MM.1S (cell line): ENCODE measurements around the gene RASA4B.
"Not testable (repeated sequence)": the region's sequence is repeated elsewhere in the genome, so short reads cannot be mapped to it uniquely, and the experiment has no call there.

Source experiments
- DNase-seq: peaks from one replicate; pipeline ENCODE4 v3.0.0-alpha.2; 2015
- H2AFZ ChIP-seq: fragments of 300-600 bp; sonication (generic); 2 replicates; pipeline ENCODE4 v1.6.0; 2016; ENCODE audit warnings: antibody characterized with exemption, low read length
- H3F3A ChIP-seq: fragments of 300-600 bp; sonication (generic); 2 replicates; pipeline ENCODE4 v1.6.1; 2016; ENCODE audit warnings: mild to moderate bottlenecking, antibody characterized with exemption, low read length, moderate library complexity, mixed read lengths; ENCODE audit not compliant: insufficient read depth
- H3K27ac ChIP-seq: fragments of 300-600 bp; sonication (generic); 2 replicates; pipeline ENCODE4 v1.5.1; 2016; ENCODE audit warnings: mild to moderate bottlenecking, low read length
- H3K27me3 ChIP-seq: fragments of 300-600 bp; sonication (generic); replicated peaks from 2 replicates; pipeline ENCODE4 v1.6.0; 2016; ENCODE audit warnings: low read length; ENCODE audit not compliant: insufficient read depth
- H3K36me3 ChIP-seq: fragments of 300-600 bp; sonication (generic); replicated peaks from 2 replicates; pipeline ENCODE4 v1.6.1; 2016; ENCODE audit warnings: mild to moderate bottlenecking, low read length, mixed read lengths; ENCODE audit not compliant: insufficient read depth
- H3K4me1 ChIP-seq: fragments of 300-600 bp; sonication (generic); 2 replicates; pipeline ENCODE4 v1.6.1; 2016; ENCODE audit warnings: low read length, mixed read lengths
- H3K4me2 ChIP-seq: fragments of 300-600 bp; sonication (generic); 2 replicates; pipeline ENCODE4 v1.6.0; 2016; ENCODE audit warnings: low read depth, low read length
- H3K4me3 ChIP-seq: fragments of 300-600 bp; sonication (generic); 2 replicates; pipeline ENCODE4 v1.5.1; 2016; ENCODE audit warnings: low read length, mixed read lengths
- H3K79me2 ChIP-seq: fragments of 300-600 bp; sonication (generic); 2 replicates; pipeline ENCODE4 v1.6.1; 2016; ENCODE audit warnings: mixed run types, low read length, mixed read lengths
- H3K9ac ChIP-seq: fragments of 300-600 bp; sonication (generic); 2 replicates; pipeline ENCODE4 v1.6.1; 2016; ENCODE audit warnings: low read length, mixed read lengths
- H3K9me2 ChIP-seq: fragments of 300-600 bp; sonication (generic); replicated peaks from 2 replicates; pipeline ENCODE4 v1.6.1; 2016; ENCODE audit warnings: mild to moderate bottlenecking, low read length, mixed read lengths; ENCODE audit not compliant: insufficient read depth
- H3K9me3 ChIP-seq: fragments of 300-600 bp; sonication (generic); replicated peaks from 2 replicates; pipeline ENCODE4 v1.6.1; 2016; ENCODE audit warnings: mild to moderate bottlenecking, low read length, mixed read lengths; ENCODE audit not compliant: insufficient read depth
- H4K20me1 ChIP-seq: fragments of 300-600 bp; sonication (generic); 2 replicates; pipeline ENCODE4 v1.6.1; 2016; ENCODE audit warnings: mild to moderate bottlenecking, low read length, moderate library complexity, mixed read lengths; ENCODE audit not compliant: insufficient read depth
- CTCF ChIP-seq: fragments of 300-600 bp; sonication (generic); IDR thresholded peaks from 2 replicates; pipeline ENCODE4 v1.5.1; 2016; ENCODE audit warnings: antibody characterized with exemption, low read length, mixed read lengths

RASA4B gene

GRCh38 chr7:102493220-102493935 is 24.2 kb downstream of the RASA4B start:
- H3K36me3 ChIP-seq, H3K79me2 ChIP-seq, H3F3A ChIP-seq, H3K4me3 ChIP-seq, H2AFZ ChIP-seq, H3K9me3 ChIP-seq, H3K27me3 ChIP-seq, H3K4me2 ChIP-seq, DNase-seq, H3K4me1 ChIP-seq, H3K9me2 ChIP-seq, H3K27ac ChIP-seq, H4K20me1 ChIP-seq, H3K9ac ChIP-seq: not testable (repeated sequence)

GRCh38 chr7:102490529-102491075 is 27.0 kb downstream of the RASA4B start:
- H3K4me2 ChIP-seq, H3K9me2 ChIP-seq, H4K20me1 ChIP-seq, H3K4me3 ChIP-seq, H3K79me2 ChIP-seq, H3K36me3 ChIP-seq, H3K9me3 ChIP-seq, H3K27me3 ChIP-seq, H3K9ac ChIP-seq, H3K27ac ChIP-seq, H2AFZ ChIP-seq, DNase-seq, H3K4me1 ChIP-seq, H3F3A ChIP-seq: not testable (repeated sequence)

- not testable (repeated sequence) for H3K4me1 ChIP-seq, H3K27me3 ChIP-seq, H2AFZ ChIP-seq, H3K4me2 ChIP-seq, H3K9me3 ChIP-seq, H3K9ac ChIP-seq, DNase-seq, H3K9me2 ChIP-seq, H3K79me2 ChIP-seq, H4K20me1 ChIP-seq, H3K4me3 ChIP-seq, H3K36me3 ChIP-seq, H3K27ac ChIP-seq, H3F3A ChIP-seq
Observed at GRCh38 chr7:102484317-102484716, 33.3 kb downstream of the RASA4B start.

GRCh38 chr7:102481962-102482361 is 35.6 kb downstream of the RASA4B start:
- H3K4me2 ChIP-seq, DNase-seq: not testable (repeated sequence)

DNA sequence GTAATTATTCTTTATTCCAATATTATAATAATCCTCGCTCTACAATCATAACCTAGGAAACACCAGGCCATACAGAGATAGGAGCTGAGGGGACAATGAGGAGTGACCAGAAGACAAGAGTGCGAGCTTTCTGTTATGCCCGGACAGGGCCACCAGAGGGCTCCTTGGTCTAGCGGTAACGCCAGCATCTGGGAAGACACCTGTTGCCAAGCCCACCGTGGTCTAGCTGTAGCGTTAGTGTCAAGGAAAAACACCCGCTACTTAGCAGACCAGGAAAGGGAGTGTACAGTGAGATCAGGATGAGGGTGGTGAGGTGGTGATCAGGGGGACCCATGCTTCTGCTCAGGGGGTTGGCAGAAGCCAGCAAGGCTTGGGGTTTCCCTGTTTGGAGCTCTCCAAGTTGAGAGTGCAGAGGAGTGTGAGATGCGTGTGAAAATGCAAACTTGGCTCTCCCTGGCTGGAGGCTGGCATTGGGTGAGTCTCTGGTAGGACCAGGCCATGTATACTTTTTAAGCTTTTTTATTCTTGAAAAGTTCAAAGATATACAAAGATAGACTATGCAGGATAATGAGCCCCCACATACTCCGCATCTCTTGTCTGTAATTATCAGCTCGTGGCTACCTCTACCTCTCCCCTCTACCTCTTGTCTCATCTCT is 37.5 kb downstream of the RASA4B start:
- H4K20me1 ChIP-seq, H3K9ac ChIP-seq, H3K27ac ChIP-seq, H3K4me3 ChIP-seq, H3F3A ChIP-seq, H3K9me2 ChIP-seq, H3K4me2 ChIP-seq, H3K27me3 ChIP-seq, DNase-seq, H3K9me3 ChIP-seq, H3K79me2 ChIP-seq, H2AFZ ChIP-seq, H3K36me3 ChIP-seq, H3K4me1 ChIP-seq: not testable (repeated sequence)
- peak; percentile 21 for TF ChIP-seq CTCF

More at GRCh38 chr7:102481962-102482361, 35.6 kb downstream of the RASA4B start:
- H3K36me3 ChIP-seq, H3K79me2 ChIP-seq, H3K9me3 ChIP-seq, H3K27ac ChIP-seq, H3K27me3 ChIP-seq, H3K9me2 ChIP-seq, H3F3A ChIP-seq, H3K4me1 ChIP-seq, H3K9ac ChIP-seq, H2AFZ ChIP-seq, H4K20me1 ChIP-seq, H3K4me3 ChIP-seq: not testable (repeated sequence)

GRCh38 chr7:102479209-102479584 is 38.4 kb downstream of the RASA4B start:
- H3K9me2 ChIP-seq, H3K36me3 ChIP-seq, H4K20me1 ChIP-seq, H3K4me1 ChIP-seq, H3F3A ChIP-seq, H3K4me2 ChIP-seq, H3K9me3 ChIP-seq, H3K27me3 ChIP-seq, DNase-seq, H2AFZ ChIP-seq, H3K4me3 ChIP-seq, H3K9ac ChIP-seq, H3K79me2 ChIP-seq, H3K27ac ChIP-seq: not testable (repeated sequence)
